Measurements from ENCODE around the gene LYG1. TPM values are rescaled to one million over a fixed set of nuclear protein-coding genes. Genes with fewer than 3 reads are reported as not detected.
"Not testable (repeated sequence)": the region's sequence is repeated elsewhere in the genome, so short reads cannot be mapped to it uniquely, and the experiment has no call there.

LYG1 gene
- total RNA-seq, 2 donors from 2014 or later = 0.58 to 1.3 TPM

DNA sequence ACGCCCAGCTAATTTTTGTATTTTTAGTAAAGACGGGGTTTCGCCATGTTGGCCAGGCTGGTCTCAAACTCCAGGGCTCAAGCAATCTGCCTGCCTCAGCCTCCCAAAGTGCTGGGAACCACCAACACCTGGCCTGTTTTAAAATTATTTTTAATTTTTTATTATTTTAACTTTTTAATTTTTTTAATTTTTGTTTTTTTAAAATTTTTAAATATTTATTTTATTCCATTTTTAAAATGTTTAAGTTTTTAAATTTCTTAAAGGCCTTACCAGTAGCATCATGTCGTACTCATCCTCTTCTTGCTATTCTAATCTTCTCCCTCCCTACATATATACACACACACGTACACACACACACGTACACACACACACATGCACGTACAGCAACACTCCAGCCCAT is 1.4 kb downstream of the LYG1 start:
- peaks cover 3% of the 10 kb centered on the region for H3K36me3 Mint-ChIP-seq (ENCODE audit: low read depth)
- H3K27me3 Mint-ChIP-seq = no peaks in the 10 kb centered on the region
- no peak overlapping the region for H3K4me3 Mint-ChIP-seq
- no peak for ATAC-seq (replicated peaks)
- H3K9me3 Mint-ChIP-seq = no peaks in the 10 kb centered on the region
- H3K27ac Mint-ChIP-seq = no peak overlapping the region
- no peaks in the 10 kb centered on the region for H3K4me1 Mint-ChIP-seq

DNA sequence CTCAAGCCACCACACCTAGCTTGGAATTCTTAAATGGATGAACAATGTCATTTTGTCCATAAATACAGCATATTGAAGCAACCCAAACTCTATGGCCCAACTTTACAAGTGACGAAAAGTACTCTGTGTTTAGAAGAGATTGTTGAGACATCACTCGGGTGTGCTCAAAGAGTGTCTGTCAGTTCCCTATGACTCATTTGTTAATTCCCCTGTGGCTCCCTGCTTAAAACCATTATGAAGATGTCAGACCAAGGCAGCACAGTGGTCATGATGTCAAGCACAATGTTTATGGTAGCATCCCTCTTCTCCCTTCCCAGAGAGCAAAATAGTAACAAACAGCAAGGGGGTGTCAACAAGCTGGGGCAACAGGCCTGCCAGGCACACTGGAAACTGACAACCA is 3.0 kb downstream of the LYG1 start:
- Mint-ChIP-seq H3K27me3 (no peaks in the 10 kb centered on the region), H3K36me3 (ENCODE audit: low read depth) (no peaks in the 10 kb centered on the region), H3K4me3 (no peak overlapping the region), H3K27ac (no peak overlapping the region), H3K4me1 (no peaks in the 10 kb centered on the region), H3K9me3 (no peaks in the 10 kb centered on the region)
- no peak for ATAC-seq (replicated peaks)

DNA sequence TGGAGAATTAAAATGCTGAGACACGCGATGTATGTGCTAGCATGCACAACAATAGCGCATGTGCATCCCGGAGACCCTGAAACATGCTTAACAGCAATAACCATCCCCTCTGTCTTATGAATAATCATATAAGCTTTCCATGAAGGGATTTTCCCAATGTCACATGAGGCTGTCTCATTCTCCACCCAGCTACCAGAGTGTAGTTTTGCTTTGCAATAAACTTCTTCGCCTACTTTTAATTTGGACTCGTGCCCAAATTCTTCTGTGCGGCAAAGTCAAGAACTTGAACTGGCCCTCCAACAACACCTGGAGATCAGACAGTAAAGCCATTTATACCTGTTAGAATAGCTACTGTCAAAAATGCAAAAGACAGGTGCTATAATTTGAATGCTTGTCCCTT is 15.5 kb downstream of the LYG1 start:
- no peaks in the 10 kb centered on the region for H3K4me1 Mint-ChIP-seq

DNA sequence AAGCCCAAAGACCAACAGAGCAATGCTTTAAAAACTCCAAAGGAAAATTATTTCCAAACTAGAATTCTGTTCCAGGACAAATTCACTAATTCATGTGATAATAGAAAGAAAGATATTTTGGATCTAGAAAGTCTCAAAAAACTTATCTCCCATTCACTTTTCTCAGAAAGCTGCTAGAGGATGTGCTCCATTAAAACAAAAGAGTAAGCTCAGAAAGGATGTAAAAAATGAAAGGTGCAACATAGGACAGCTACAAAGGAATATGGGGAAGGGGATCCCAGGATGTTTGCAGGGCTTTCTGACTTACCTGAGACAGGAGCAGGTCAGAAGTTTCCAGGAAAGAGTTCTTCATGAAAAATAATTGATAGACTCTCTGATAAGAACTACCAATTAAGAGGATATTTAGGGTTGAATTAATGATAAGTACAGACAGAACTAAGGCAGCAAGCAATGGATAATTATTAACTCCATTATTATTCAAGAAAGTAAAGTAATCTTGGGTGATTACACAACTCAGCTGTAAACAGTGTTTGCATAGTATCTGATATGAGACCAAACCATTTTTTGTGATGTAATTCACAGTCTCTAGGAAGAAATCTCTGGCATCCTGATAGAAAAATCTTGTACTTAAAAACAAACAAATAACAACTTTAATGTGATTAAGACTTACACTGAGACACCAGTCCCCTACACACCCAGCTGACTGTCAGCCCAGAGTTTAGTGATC is 20.9 kb downstream of the LYG1 start:
- no peaks in the 10 kb centered on the region for H3K4me1 Mint-ChIP-seq
- H3K4me3 Mint-ChIP-seq = no peak overlapping the region
- H3K36me3 Mint-ChIP-seq (ENCODE audit: low read depth) = peaks cover 14% of the 10 kb centered on the region
- H3K9me3 Mint-ChIP-seq = no peaks in the 10 kb centered on the region
- no peaks in the 10 kb centered on the region for H3K27me3 Mint-ChIP-seq
- no peak for ATAC-seq (replicated peaks)
- H3K27ac Mint-ChIP-seq = no peak overlapping the region

More for the DNA sequence above, 15.5 kb downstream of the LYG1 start:
- H3K36me3 Mint-ChIP-seq (ENCODE audit: low read depth) = peaks cover 20% of the 10 kb centered on the region
- ATAC-seq (replicated peaks) = no peak
- no peak overlapping the region for H3K27ac Mint-ChIP-seq
- no peaks in the 10 kb centered on the region for H3K27me3 Mint-ChIP-seq
- no peak overlapping the region for H3K4me3 Mint-ChIP-seq
- H3K9me3 Mint-ChIP-seq = no peaks in the 10 kb centered on the region

DNA sequence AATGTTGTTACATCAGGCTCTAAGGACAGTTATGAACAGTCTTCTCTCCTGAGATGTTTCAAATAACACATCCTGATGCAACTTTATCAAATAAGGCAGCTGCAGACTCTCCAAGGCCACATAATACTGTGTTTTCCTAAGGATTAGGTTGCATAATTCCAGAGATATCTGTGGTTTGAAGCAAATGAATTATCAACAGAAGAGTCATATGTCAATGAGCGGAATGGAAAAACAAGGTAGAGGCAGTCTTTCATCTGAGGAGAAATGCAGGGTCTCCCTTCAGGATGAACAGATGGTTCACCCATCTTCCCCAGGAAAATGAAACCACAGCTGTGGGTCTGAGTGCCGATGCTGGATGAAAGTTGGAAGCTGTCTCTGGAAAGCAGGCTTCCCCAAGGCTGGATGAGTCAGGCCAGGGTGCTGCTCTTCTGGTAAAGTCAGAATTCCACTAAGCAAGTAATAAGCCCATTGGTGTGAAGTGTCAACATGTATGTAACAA is 22.2 kb downstream of the LYG1 start:
- H3K27me3 Mint-ChIP-seq = no peaks in the 10 kb centered on the region
- H3K4me3 Mint-ChIP-seq = no peak overlapping the region
- H3K4me1 Mint-ChIP-seq = no peaks in the 10 kb centered on the region
- H3K27ac Mint-ChIP-seq = no peak overlapping the region
- H3K9me3 Mint-ChIP-seq = no peaks in the 10 kb centered on the region
- ATAC-seq (replicated peaks) = no peak
- peaks cover 9% of the 10 kb centered on the region for H3K36me3 Mint-ChIP-seq (ENCODE audit: low read depth)

DNA sequence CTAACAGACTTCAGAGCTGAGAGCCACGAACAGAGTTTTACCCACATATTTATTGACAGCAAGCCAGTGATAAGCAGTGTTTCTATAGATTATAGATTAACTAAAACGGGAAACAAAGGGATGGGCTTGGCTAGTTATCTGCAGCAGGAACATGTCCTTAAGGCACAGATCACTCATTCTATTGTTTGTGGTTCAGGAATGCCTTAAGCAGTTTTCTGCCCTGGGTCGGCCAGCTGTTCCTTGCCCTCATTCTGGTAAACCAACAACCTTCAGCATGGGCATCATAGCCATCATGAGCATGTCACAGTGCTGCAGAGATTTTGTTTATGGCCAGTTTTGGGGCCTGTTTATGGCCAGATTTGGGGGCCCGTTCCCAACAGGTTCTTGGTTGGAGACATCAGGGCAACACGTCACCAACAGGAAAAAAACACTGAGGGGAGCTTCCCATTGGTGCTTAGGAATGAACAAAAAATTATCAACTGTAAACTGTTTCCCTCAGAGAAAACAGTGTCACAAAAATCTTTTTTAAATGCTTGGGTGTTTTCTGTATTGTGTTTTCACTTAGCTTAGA is 22.7 kb downstream of the LYG1 start:
- H3K27ac Mint-ChIP-seq; H3K4me3 Mint-ChIP-seq; H3K9me3 Mint-ChIP-seq; H3K36me3 Mint-ChIP-seq (ENCODE audit: low read depth); ATAC-seq (replicated peaks); H3K27me3 Mint-ChIP-seq; H3K4me1 Mint-ChIP-seq: not testable (repeated sequence)

DNA sequence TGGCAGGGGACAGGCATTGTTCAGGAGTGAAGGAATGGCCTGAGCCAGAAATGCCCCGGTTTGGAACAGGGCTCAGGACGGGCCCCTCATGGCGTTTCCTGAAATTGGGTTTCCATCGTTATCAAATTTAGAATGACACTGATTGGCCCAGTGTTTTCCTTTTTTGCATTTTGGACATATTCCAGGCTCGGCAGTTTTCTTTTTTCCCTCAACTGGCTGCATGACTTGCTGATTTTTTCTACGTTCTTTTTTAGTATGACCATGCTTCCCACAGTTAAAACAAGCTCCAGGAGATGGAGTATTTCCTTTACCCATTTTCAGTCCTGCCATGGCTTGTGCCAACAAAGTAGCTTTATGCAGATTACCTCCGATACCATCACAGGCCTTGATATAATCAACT is 25.1 kb downstream of the LYG1 start:
- no peaks in the 10 kb centered on the region for H3K4me1 Mint-ChIP-seq
- ATAC-seq (replicated peaks) = no peak
- no peaks in the 10 kb centered on the region for H3K36me3 Mint-ChIP-seq (ENCODE audit: low read depth)
- H3K9me3 Mint-ChIP-seq = peaks cover 3% of the 10 kb centered on the region
- no peaks in the 10 kb centered on the region for H3K27me3 Mint-ChIP-seq
- H3K4me3 Mint-ChIP-seq = no peak overlapping the region
- H3K27ac Mint-ChIP-seq = no peak overlapping the region

DNA sequence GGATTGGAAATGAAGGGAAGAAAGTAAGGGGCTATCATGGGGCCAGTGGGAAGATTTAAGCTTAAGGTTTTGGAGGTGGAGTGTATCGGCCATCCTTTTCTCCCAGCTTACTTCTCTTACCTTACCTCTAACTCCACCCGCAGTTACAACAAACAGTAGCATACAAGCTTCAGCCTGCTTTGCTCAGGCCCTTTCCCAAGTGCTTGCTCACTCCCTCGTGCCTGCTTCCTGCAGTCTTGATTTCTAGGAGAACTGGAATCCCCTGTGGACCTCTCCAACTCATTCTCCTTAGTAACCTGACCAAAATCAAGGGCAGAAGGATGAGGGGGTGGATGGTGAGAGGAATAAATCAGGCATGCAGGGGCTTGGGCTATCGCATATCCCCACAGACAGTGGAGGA is 39.8 kb downstream of the LYG1 start:
- H3K27me3 Mint-ChIP-seq = no peaks in the 10 kb centered on the region
- H3K27ac Mint-ChIP-seq = no peak overlapping the region
- no peaks in the 10 kb centered on the region for H3K9me3 Mint-ChIP-seq
- no peaks in the 10 kb centered on the region for H3K36me3 Mint-ChIP-seq (ENCODE audit: low read depth)
- H3K4me3 Mint-ChIP-seq = no peak overlapping the region
- no peaks in the 10 kb centered on the region for H3K4me1 Mint-ChIP-seq
- no peak for ATAC-seq (replicated peaks)

DNA sequence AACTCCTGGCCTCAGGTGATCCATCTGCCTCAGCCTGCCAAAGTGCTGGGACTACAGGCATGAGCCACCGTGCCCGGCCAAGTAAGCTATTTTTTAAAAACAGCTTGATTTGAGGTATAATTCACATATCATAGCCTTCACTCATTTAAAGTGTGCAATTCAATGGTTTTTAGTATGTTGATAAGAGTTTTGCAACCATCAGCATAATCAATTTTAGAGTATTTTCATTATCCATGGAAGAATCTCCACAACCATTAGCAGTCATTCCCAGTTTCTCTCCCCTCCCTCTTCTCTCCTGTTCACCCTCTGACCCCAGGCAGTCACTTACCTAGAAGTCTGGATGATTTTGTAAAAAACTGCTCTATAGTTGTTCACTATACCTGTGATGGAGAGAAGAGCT is 40.8 kb downstream of the LYG1 start:
- H3K27ac Mint-ChIP-seq = no peak overlapping the region
- no peak for ATAC-seq (replicated peaks)
- no peaks in the 10 kb centered on the region for H3K4me1 Mint-ChIP-seq
- H3K9me3 Mint-ChIP-seq = no peaks in the 10 kb centered on the region
- no peak overlapping the region for H3K4me3 Mint-ChIP-seq
- no peaks in the 10 kb centered on the region for H3K36me3 Mint-ChIP-seq (ENCODE audit: low read depth)
- H3K27me3 Mint-ChIP-seq = no peaks in the 10 kb centered on the region

DNA sequence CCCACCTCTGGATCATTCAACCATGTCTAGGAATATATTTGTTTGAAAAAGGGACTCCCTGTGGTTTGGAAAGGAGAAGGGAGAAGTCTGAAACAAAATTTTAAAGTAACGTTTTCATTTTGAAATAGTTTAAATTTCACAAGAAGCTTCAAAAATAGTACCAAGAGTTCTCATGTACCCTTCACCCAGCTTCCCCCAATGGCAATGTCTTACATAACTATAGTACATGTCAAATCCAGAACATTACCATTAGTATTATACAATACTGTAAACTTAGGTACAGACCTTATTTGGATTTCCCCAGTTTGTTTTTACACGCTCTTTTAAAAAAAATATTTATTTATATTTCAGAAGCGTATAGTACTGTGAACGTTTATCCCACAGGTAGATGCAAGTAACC is 41.5 kb downstream of the LYG1 start:
- H3K4me3 Mint-ChIP-seq = no peak overlapping the region
- no peak for ATAC-seq (replicated peaks)
- no peaks in the 10 kb centered on the region for H3K36me3 Mint-ChIP-seq (ENCODE audit: low read depth)
- H3K9me3 Mint-ChIP-seq = no peaks in the 10 kb centered on the region
- no peak overlapping the region for H3K27ac Mint-ChIP-seq
- no peaks in the 10 kb centered on the region for H3K4me1 Mint-ChIP-seq
- no peaks in the 10 kb centered on the region for H3K27me3 Mint-ChIP-seq

DNA sequence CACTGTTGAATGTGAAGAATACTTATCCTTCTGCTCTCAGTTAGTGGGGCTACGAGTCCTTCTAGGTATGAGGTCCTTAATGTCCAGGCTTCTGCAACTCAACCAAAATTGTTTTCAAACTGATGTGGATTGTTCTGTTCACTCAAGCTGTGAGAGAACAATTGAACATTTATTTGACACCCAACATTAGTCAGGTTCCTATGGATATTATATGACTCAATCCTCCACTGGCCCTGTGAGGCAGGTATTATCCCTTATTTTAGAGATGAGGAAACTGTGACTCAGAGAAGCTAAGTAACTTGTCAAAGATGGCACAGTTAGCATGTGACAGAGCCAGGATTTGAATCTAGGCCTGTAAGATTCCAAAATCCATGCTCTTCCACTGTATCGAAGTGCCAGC is 44.3 kb downstream of the LYG1 start:
- no peaks in the 10 kb centered on the region for H3K4me1 Mint-ChIP-seq
- H3K9me3 Mint-ChIP-seq = no peaks in the 10 kb centered on the region
- H3K27ac Mint-ChIP-seq = no peak overlapping the region
- H3K4me3 Mint-ChIP-seq = no peak overlapping the region
- H3K36me3 Mint-ChIP-seq (ENCODE audit: low read depth) = no peaks in the 10 kb centered on the region
- H3K27me3 Mint-ChIP-seq = no peaks in the 10 kb centered on the region
- peak; percentile 43 for ATAC-seq (replicated peaks)

DNA sequence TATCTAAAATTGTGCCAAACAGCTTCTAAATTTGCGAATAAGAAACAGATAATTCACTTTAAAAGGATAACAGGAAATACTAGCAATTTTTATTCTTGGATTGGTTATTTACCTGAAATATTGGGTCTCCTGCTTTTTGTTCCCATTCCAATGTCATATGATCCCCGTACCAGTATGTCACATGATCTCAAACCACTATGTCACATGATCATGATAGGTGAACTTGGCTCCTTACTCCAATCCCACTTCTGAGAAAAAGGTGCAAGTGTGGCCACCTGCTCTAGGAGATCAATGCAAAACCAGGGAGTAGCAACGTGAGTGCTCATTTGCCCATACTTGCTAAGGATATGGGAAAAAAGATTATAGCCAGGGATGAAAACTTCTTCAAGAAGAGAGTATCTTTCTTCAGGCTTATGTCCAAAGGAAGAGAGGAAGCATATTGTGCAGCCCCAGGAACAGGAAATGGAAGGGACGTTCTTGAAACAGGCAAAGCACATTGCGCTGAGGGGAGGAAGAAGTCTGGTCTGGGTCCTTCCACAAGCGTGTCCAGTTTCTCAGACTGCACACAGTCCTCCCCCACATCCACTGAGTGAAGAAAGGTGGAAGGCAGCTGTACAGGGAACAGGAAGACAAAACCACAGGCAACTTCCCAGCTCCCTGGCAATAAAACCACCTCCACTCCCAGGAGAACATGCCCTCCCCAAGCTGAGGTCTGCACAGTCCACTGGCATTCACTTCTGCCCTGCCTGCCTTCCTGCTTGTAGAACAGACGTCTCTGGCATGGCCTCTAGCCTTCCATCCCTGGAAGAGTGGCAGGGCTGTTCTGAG is 45.3 kb downstream of the LYG1 start, which contains the start of gene LYG2:
LYG2 (minus strand) TSS at position 176 of the 828 bp plus-strand sequence. CDS start 1,406 bp downstream, outside the sequence.
- no peaks in the 10 kb centered on the region for H3K36me3 Mint-ChIP-seq (ENCODE audit: low read depth)
- H3K27me3 Mint-ChIP-seq = no peaks in the 10 kb centered on the region
- H3K27ac Mint-ChIP-seq = no peak within 1 kb of the TSS
- no peaks in the 10 kb centered on the region for H3K9me3 Mint-ChIP-seq
- no peaks in the 10 kb centered on the region for H3K4me1 Mint-ChIP-seq
- H3K4me3 Mint-ChIP-seq = no peak within 1 kb of the TSS
- no peak for ATAC-seq (replicated peaks)

DNA sequence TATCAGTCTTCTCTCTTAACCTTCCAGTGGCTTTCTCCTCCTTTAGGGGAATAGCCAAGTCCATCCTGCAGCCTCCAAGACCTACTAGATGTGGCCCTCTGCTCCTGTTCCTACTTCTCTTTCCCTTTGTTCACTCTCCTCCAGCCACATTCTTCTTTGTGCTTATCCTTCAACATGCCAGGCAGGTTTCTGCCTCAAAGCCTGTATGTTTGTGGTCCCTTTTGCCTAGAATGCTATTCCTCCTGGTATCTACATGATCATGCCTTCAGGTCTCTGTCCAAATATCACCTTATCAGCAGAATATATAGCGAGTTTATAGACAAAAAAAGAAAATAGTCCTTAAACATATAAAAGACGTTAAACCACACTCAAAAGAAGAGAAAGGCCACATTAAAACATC is 51.0 kb downstream of the LYG1 start:
- ATAC-seq (replicated peaks) = no peak
- Mint-ChIP-seq H3K27ac (no peak overlapping the region), H3K9me3 (no peaks in the 10 kb centered on the region)

DNA sequence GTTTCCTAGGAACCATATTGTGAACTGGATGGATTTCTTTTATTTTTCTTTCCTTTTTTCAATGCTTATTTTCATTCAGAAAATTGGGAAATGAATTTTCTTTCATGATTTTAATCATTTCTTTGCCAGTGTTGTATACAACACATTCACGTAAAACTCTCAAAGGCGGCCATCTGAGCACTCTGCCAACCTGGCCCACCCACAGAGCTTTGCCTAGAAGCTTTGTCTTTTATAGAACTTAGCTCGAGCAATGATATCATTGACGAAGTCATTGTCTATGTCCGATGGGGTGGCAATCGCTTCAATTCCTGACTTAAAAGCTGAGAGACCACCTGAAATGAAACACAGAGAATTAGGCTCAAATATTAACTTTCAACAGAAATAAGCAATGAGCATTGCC is 58.8 kb downstream of the LYG1 start:
- Mint-ChIP-seq H3K27me3 (no peaks in the 10 kb centered on the region), H3K9me3 (no peaks in the 10 kb centered on the region), H3K4me1 (no peaks in the 10 kb centered on the region), H3K27ac (no peak overlapping the region), H3K4me3 (no peak overlapping the region), H3K36me3 (ENCODE audit: low read depth) (no peaks in the 10 kb centered on the region)
- no peak for ATAC-seq (replicated peaks)

More for the DNA sequence above, 51.0 kb downstream of the LYG1 start:
- Mint-ChIP-seq H3K27me3 (no peaks in the 10 kb centered on the region), H3K4me1 (no peaks in the 10 kb centered on the region), H3K36me3 (ENCODE audit: low read depth) (no peaks in the 10 kb centered on the region), H3K4me3 (no peak overlapping the region)

DNA sequence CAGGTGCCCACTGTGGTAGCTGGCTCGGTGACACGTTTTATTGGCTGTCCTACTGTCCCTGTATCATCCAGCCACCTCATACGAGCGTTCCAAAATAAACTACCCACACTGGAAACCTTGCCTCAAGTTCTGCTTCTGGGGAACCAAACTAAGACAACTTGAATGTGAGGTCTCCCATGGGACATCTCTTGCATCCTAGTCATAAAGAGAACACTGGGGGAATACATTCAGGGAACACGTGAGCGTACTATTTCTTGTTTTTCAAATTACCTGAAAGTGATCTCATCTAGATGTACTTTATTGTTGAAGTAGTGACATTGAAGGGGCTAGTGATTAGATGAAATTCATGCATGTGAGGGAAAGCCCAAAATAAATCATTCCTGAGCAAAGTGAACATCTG is 60.6 kb downstream of the LYG1 start:
- Mint-ChIP-seq H3K27me3 (no peaks in the 10 kb centered on the region), H3K27ac (no peak overlapping the region), H3K9me3 (no peaks in the 10 kb centered on the region), H3K4me1 (no peaks in the 10 kb centered on the region), H3K36me3 (ENCODE audit: low read depth) (no peaks in the 10 kb centered on the region), H3K4me3 (no peak overlapping the region)
- ATAC-seq (replicated peaks) = no peak

Data from activated T-helper 17 cell treated with anti-CD3 and anti-CD28 coated beads, Interleukin-2, amount 50 U/mL, for 72 hours (primary cell).